ENCODE results near the gene TTC39C. TPM values are rescaled to one million over a fixed set of nuclear protein-coding genes. Genes with fewer than 3 reads are reported as not detected.

TTC39C gene
- total and polyA plus RNA-seq, 10 donors = 15.4 to 52.3 (median 29.3) TPM

GRCh38 chr18:23968638-23969604 is 45.6 kb upstream of the TTC39C start:
- no peaks in the 10 kb centered on the region for H3K9me3 ChIP-seq
- peaks cover 14 to 76% (median 42%) of the 10 kb centered on the region in 6 donors for H3K4me1 ChIP-seq
- 91 to 97% (median 94%) methylated on average over 4 of the region's 4 CpGs for WGBS, 5 donors
- no peak for DNase-seq
- TF ChIP-seq CTCF (IDR thresholded peaks at IDR 0.05 in 8 of 11, conservative IDR thresholded peaks at IDR 0.05 in 3 of 11) (no peak), POLR2AphosphoS5 (IDR thresholded peaks at IDR 0.05) (no peak), POLR2A (IDR thresholded peaks at IDR 0.05) (no peak)
- intact Hi-C loops (cut with DNase I; ENCODE audit: low total_unique reads) = no loop called here
- H3K4me3 ChIP-seq = no peak overlapping the region
- peak overlapping the region in 2 of 8 donors; percentile 61 to 77 for H3K27ac ChIP-seq
- no peaks in the 10 kb centered on the region for H3K27me3 ChIP-seq (replicated peaks in 1 of 7)
- H3K36me3 ChIP-seq = no peaks in the 10 kb centered on the region

- peaks cover 14 to 70% (median 42%) of the 10 kb centered on the region in 6 donors for H3K4me1 ChIP-seq
- peak overlapping the region in 5 of 8 donors; percentile 75 to 82 (median 78) for H3K27ac ChIP-seq
- no peak for DNase-seq
- H3K9me3 ChIP-seq = no peaks in the 10 kb centered on the region
- TF ChIP-seq POLR2AphosphoS5 (IDR thresholded peaks at IDR 0.05) (no peak), POLR2A (IDR thresholded peaks at IDR 0.05) (no peak), CTCF (IDR thresholded peaks at IDR 0.05 in 8 of 11, conservative IDR thresholded peaks at IDR 0.05 in 3 of 11) (no peak)
- H3K4me3 ChIP-seq = no peak overlapping the region
- no peaks in the 10 kb centered on the region for H3K36me3 ChIP-seq
- H3K27me3 ChIP-seq (replicated peaks in 1 of 7) = no peaks in the 10 kb centered on the region
- intact Hi-C loops (cut with DNase I; ENCODE audit: low total_unique reads) = no loop called here
- 92 to 98% (median 94%) methylated on average over 6 of the region's 6 CpGs for WGBS, 5 donors
Measured at GRCh38 chr18:23969664-23970063, 44.9 kb upstream of the TTC39C start.

- H3K27me3 ChIP-seq (replicated peaks in 1 of 7) = no peaks in the 10 kb centered on the region
- DNase-seq = no peak
- intact Hi-C loops (cut with DNase I; ENCODE audit: low total_unique reads) = no loop called here
- H3K9me3 ChIP-seq = no peaks in the 10 kb centered on the region
- peak overlapping the region; percentile 46 to 82 (median 76) for H3K27ac ChIP-seq
- H3K36me3 ChIP-seq = no peaks in the 10 kb centered on the region
- peaks cover 14 to 63% (median 42%) of the 10 kb centered on the region in 6 donors for H3K4me1 ChIP-seq
- TF ChIP-seq POLR2AphosphoS5 (IDR thresholded peaks at IDR 0.05) (peak in 1 of 3 donors; percentile 41), POLR2A (IDR thresholded peaks at IDR 0.05) (no peak)
- 36 to 51% (median 40%) methylated on average over 7 of the region's 7 CpGs for WGBS, 5 donors
- no peak overlapping the region for H3K4me3 ChIP-seq
Measured at GRCh38 chr18:23970161-23971096, 44.1 kb upstream of the TTC39C start.

GRCh38 chr18:23971097-23971440 is 43.5 kb upstream of the TTC39C start:
- no peak for DNase-seq
- Histone ChIP-seq H3K27ac (peak overlapping the region; percentile 46 to 82 (median 76)), H3K4me3 (no peak overlapping the region), H3K36me3 (no peaks in the 10 kb centered on the region), H3K4me1 (peaks cover 14 to 57% (median 42%) of the 10 kb centered on the region in 6 donors), H3K9me3 (no peaks in the 10 kb centered on the region), H3K27me3 (replicated peaks in 1 of 7) (no peaks in the 10 kb centered on the region)
- WGBS, 5 donors = 77 to 83% (median 79%) methylated on average over 5 of the region's 5 CpGs
- TF ChIP-seq CTCF (IDR thresholded peaks at IDR 0.05 in 8 of 11, conservative IDR thresholded peaks at IDR 0.05 in 3 of 11) (no peak), POLR2AphosphoS5 (IDR thresholded peaks at IDR 0.05) (no peak), POLR2A (IDR thresholded peaks at IDR 0.05) (no peak)
- intact Hi-C loops (cut with DNase I; ENCODE audit: low total_unique reads) = no loop called here
